Activated naive CD8-positive, alpha-beta T cell treated with anti-CD3 and anti-CD28 coated beads, Interleukin-2, amount 10 ng/mL, durations not matched to agents 7 days and 5 days (primary cell): Measurements from ENCODE around the gene C4B. TPM values are rescaled to one million over a fixed set of nuclear protein-coding genes. Genes with fewer than 3 reads are reported as not detected.
"Not testable (repeated sequence)": the region's sequence is repeated elsewhere in the genome, so short reads cannot be mapped to it uniquely, and the experiment has no call there.

ENCODE experiments used
- ATAC-seq: fragments of 150-1000 bp; cut with Tn5 transposase; one replicate; pipeline ENCODE4 v1.10.0; 2021; ENCODE audit warnings: low read depth, moderate library complexity
- POLR2A ChIA-PET: fragments of 350-600 bp; sonication (Branson Sonifier 250); formaldehyde crosslinking; loops from one replicate; lab custom pipeline; 2021; ENCODE audit warnings: antibody characterized with exemption; lab: Charles Lee
- DNase-seq: peaks from one replicate; pipeline ENCODE4 v3.0.0; 2021
- H3K27ac Mint-ChIP-seq: one replicate; pipeline ENCODE4 v1.8.0; 2022; ENCODE audit warnings: mild to moderate bottlenecking, mixed read lengths
- H3K27me3 Mint-ChIP-seq: one replicate; pipeline ENCODE4 v1.8.0; 2022; ENCODE audit warnings: mild to moderate bottlenecking, moderate library complexity, mixed read lengths
- H3K36me3 Mint-ChIP-seq: one replicate; pipeline ENCODE4 v1.8.0; 2021; ENCODE audit warnings: mild to moderate bottlenecking, mixed read lengths
- H3K4me1 Mint-ChIP-seq: one replicate; pipeline ENCODE4 v1.8.0; 2021; ENCODE audit warnings: mixed read lengths
- H3K4me3 Mint-ChIP-seq: one replicate; pipeline ENCODE4 v1.8.0; 2022; ENCODE audit warnings: mild to moderate bottlenecking, moderate library complexity, mixed read lengths
- H3K9me3 Mint-ChIP-seq: one replicate; pipeline ENCODE4 v1.8.0; 2021; ENCODE audit warnings: mixed read lengths
- total RNA-seq, 2 experiments: library from RNA; stranded (reverse); gene quantifications; one replicate each; pipeline ENCODE4 v1.2.3, GENCODE V29; 2021

C4B gene
- 1 to 10 TPM; 4.1 to 5.7 TPM for total RNA-seq

- H3K36me3 Mint-ChIP-seq, H3K27me3 Mint-ChIP-seq, POLR2A ChIA-PET, H3K27ac Mint-ChIP-seq, H3K9me3 Mint-ChIP-seq, ATAC-seq, DNase-seq, H3K4me3 Mint-ChIP-seq, H3K4me1 Mint-ChIP-seq: not testable (repeated sequence)
These were observed at the start of gene C4B for GRCh38 chr6:32014547-32014946. TSS of gene C4B (plus strand) at chr6:32014795. CDS start at chr6:32014846, 51 bp downstream.

- POLR2A ChIA-PET, result no interaction called here
- Mint-ChIP-seq H3K36me3 (peaks cover 36% of the 10 kb centered on the region), H3K27ac (no peak overlapping the region), H3K4me3 (no peak overlapping the region), H3K27me3 (no peaks in the 10 kb centered on the region), H3K9me3 (no peaks in the 10 kb centered on the region), H3K4me1 (peaks cover 15% of the 10 kb centered on the region)
- ATAC-seq (no peak), DNase-seq (peak; percentile 28)
These were observed 48.9 kb upstream of the C4B start for GRCh38 chr6:31965700-31966099.

GRCh38 chr6:31966506-31966905 lies 48.1 kb upstream of the C4B start:
- H3K4me3 Mint-ChIP-seq, result no peak overlapping the region
- no peaks in the 10 kb centered on the region for H3K9me3 Mint-ChIP-seq
- no peak for ATAC-seq
- POLR2A ChIA-PET, result interaction anchor here (7.5 kb wide), 1 partner anchor 8 kb away, joined by 91 read pairs; the partner anchor contains the start of genes NELFE and SKIC2
- peaks cover 15% of the 10 kb centered on the region for H3K4me1 Mint-ChIP-seq
- no peak overlapping the region for H3K27ac Mint-ChIP-seq
- H3K36me3 Mint-ChIP-seq, result peaks cover 34% of the 10 kb centered on the region
- no peaks in the 10 kb centered on the region for H3K27me3 Mint-ChIP-seq
- DNase-seq, result no peak

GRCh38 chr6:31966997-31967925 lies 47.3 kb upstream of the C4B start:
- no peaks in the 10 kb centered on the region for H3K27me3 Mint-ChIP-seq
- H3K4me1 Mint-ChIP-seq, result peaks cover 17% of the 10 kb centered on the region
- no peaks in the 10 kb centered on the region for H3K9me3 Mint-ChIP-seq
- H3K4me3 Mint-ChIP-seq, result no peak overlapping the region
- ATAC-seq, result no peak
- H3K36me3 Mint-ChIP-seq, result peaks cover 28% of the 10 kb centered on the region
- POLR2A ChIA-PET, result interaction anchor here (7.5 kb wide), 1 partner anchor 9 kb away, joined by 91 read pairs; the partner anchor contains the start of genes NELFE and SKIC2
- peak overlapping the region; percentile 22 for H3K27ac Mint-ChIP-seq
- no peak for DNase-seq

- Mint-ChIP-seq H3K4me1 (peaks cover 19% of the 10 kb centered on the region), H3K27me3 (no peaks in the 10 kb centered on the region), H3K27ac (peak overlapping the region; percentile 22), H3K36me3 (peaks cover 28% of the 10 kb centered on the region), H3K4me3 (no peak overlapping the region), H3K9me3 (no peaks in the 10 kb centered on the region)
- DNase-seq, result no peak
- POLR2A ChIA-PET, result interaction anchor here (7.5 kb wide), 1 partner anchor 9 kb away, joined by 91 read pairs; the partner anchor contains the start of genes NELFE and SKIC2
- no peak for ATAC-seq
These were observed 46.7 kb upstream of the C4B start for GRCh38 chr6:31967926-31968320.

- H3K27me3 Mint-ChIP-seq, result no peaks in the 10 kb centered on the region
- no peaks in the 10 kb centered on the region for H3K9me3 Mint-ChIP-seq
- H3K36me3 Mint-ChIP-seq, result peaks cover 24% of the 10 kb centered on the region
- DNase-seq, result peak; percentile 21
- no peak overlapping the region for H3K27ac Mint-ChIP-seq
- POLR2A ChIA-PET, result interaction anchor here (7.5 kb wide), 1 partner anchor 10 kb away, joined by 91 read pairs; the partner anchor contains the start of genes NELFE and SKIC2
- no peak for ATAC-seq
- no peak overlapping the region for H3K4me3 Mint-ChIP-seq
- H3K4me1 Mint-ChIP-seq, result peaks cover 23% of the 10 kb centered on the region
These were observed 46.3 kb upstream of the C4B start for GRCh38 chr6:31968326-31968725.

- H3K9me3 Mint-ChIP-seq, result no peaks in the 10 kb centered on the region
- H3K27ac Mint-ChIP-seq, result peak overlapping the region; percentile 99
- peaks cover 25% of the 10 kb centered on the region for H3K4me1 Mint-ChIP-seq
- H3K4me3 Mint-ChIP-seq, result no peak overlapping the region
- H3K27me3 Mint-ChIP-seq, result no peaks in the 10 kb centered on the region
- DNase-seq (peak; percentile 28), ATAC-seq (no peak)
- peaks cover 20% of the 10 kb centered on the region for H3K36me3 Mint-ChIP-seq
- POLR2A ChIA-PET, result interaction anchor here (1.4 to 7.5 kb wide), 2 partner anchors 11 to 317 kb away, joined by 4 to 91 read pairs; partner anchors contain the start of genes NELFE and SKIC2
These were observed 45.5 kb upstream of the C4B start for GRCh38 chr6:31968791-31969711.

- H3K27me3 Mint-ChIP-seq, result no peaks in the 10 kb centered on the region
- POLR2A ChIA-PET, result interaction anchor here (0.8 to 7.5 kb wide), 5 partner anchors 12 to 318 kb away, joined by 3 to 91 read pairs (median 4); partner anchors contain the start of genes EHMT2, NELFE and SKIC2
- DNase-seq (peak; percentile 29), ATAC-seq (no peak)
- H3K27ac Mint-ChIP-seq, result peak overlapping the region; percentile 99
- peaks cover 19% of the 10 kb centered on the region for H3K36me3 Mint-ChIP-seq
- peaks cover 25% of the 10 kb centered on the region for H3K4me1 Mint-ChIP-seq
- H3K9me3 Mint-ChIP-seq, result no peaks in the 10 kb centered on the region
- peak overlapping the region; percentile 97 for H3K4me3 Mint-ChIP-seq
These were observed 44.6 kb upstream of the C4B start for GRCh38 chr6:31969712-31970603.

- POLR2A ChIA-PET, result interaction anchor here (1.1 to 7.5 kb wide), 7 partner anchors 12 to 319 kb away, joined by 3 to 91 read pairs (median 7); partner anchors contain the start of genes EHMT2, NELFE and SKIC2
- Mint-ChIP-seq H3K9me3 (no peaks in the 10 kb centered on the region), H3K4me3 (peak overlapping the region; percentile 97), H3K36me3 (peaks cover 17% of the 10 kb centered on the region), H3K27me3 (no peaks in the 10 kb centered on the region), H3K4me1 (peaks cover 25% of the 10 kb centered on the region), H3K27ac (peak overlapping the region; percentile 99)
- DNase-seq, result peak; percentile 35
- ATAC-seq, result no peak
These were observed 43.9 kb upstream of the C4B start for GRCh38 chr6:31970604-31971271.

- ATAC-seq (no peak), DNase-seq (no peak)
- H3K4me3 Mint-ChIP-seq, result peak overlapping the region; percentile 97
- H3K4me1 Mint-ChIP-seq, result peaks cover 25% of the 10 kb centered on the region
- POLR2A ChIA-PET, result interaction anchor here (0.5 to 7.5 kb wide), 15 partner anchors 10 to 1001 kb away, joined by 3 to 91 read pairs (median 4); partner anchors contain the start of genes CFB, DDX39B, EHMT2 and GPANK1
- H3K27ac Mint-ChIP-seq, result peak overlapping the region; percentile 99
- H3K9me3 Mint-ChIP-seq, result no peaks in the 10 kb centered on the region
- no peaks in the 10 kb centered on the region for H3K27me3 Mint-ChIP-seq
- peaks cover 17% of the 10 kb centered on the region for H3K36me3 Mint-ChIP-seq
These were observed 43.2 kb upstream of the C4B start for GRCh38 chr6:31971279-31971992.
